Type B pancreatic cell (in vitro differentiated cells): ENCODE results near the gene PTPRK. TPM values are rescaled to one million over a fixed set of nuclear protein-coding genes. Genes with fewer than 3 reads are reported as not detected.

Experiments
- DNase-seq: peaks from one replicate; pipeline ENCODE4 v3.0.0; 2021; ENCODE audit warnings: mixed read lengths; ENCODE audit not compliant: unreplicated experiment; ENCODE audit errors: extremely low spot score
- H3K27ac Mint-ChIP-seq: 2 replicates; pipeline ENCODE4 v1.8.0; 2021; ENCODE audit warnings: mild to moderate bottlenecking, mixed read lengths
- H3K27me3 Mint-ChIP-seq: 2 replicates; pipeline ENCODE4 v1.8.0; 2021; ENCODE audit warnings: mixed read lengths
- H3K36me3 Mint-ChIP-seq: 2 replicates; pipeline ENCODE4 v1.8.0; 2021; ENCODE audit warnings: mixed read lengths
- H3K4me1 Mint-ChIP-seq: one replicate; pipeline ENCODE4 v1.8.0; 2021; ENCODE audit warnings: mixed read lengths; ENCODE audit not compliant: unreplicated experiment
- H3K4me3 Mint-ChIP-seq: 2 replicates; pipeline ENCODE4 v1.8.0; 2021; ENCODE audit warnings: mild to moderate bottlenecking, mixed read lengths
- H3K9me3 Mint-ChIP-seq: 2 replicates; pipeline ENCODE4 v1.8.0; 2021; ENCODE audit warnings: mixed read lengths
- CTCF ChIP-seq: fragments of 200-600 bp; sonication (generic); conservative IDR thresholded peaks from 2 replicates; pipeline ENCODE4 v1.5.0; 2021; ENCODE audit warnings: antibody characterized with exemption, mild to moderate bottlenecking
- total RNA-seq: library from RNA; stranded (reverse); gene quantifications from 2 replicates; pipeline ENCODE4 v1.2.1, GENCODE V29; 2021; ENCODE audit warnings: low replicate concordance

The PTPRK gene
- total RNA-seq, 1 donor from 2014 or later: 63.4 TPM

GRCh38 chr6:128350416-128351254 lies 169.8 kb downstream of the PTPRK start:
- Mint-ChIP-seq H3K9me3 (peaks cover 4% of the 10 kb centered on the region), H3K27ac (peak overlapping the region; percentile 6), H3K4me3 (no peak overlapping the region)

GRCh38 chr6:128347123-128347522 lies 173.3 kb downstream of the PTPRK start:
- H3K4me3 Mint-ChIP-seq: no peak overlapping the region
- H3K36me3 Mint-ChIP-seq: no peaks in the 10 kb centered on the region
- no peak for TF ChIP-seq CTCF
- H3K9me3 Mint-ChIP-seq: no peaks in the 10 kb centered on the region
- no peak overlapping the region for H3K27ac Mint-ChIP-seq
- H3K4me1 Mint-ChIP-seq: peaks cover 24% of the 10 kb centered on the region
- DNase-seq: no peak
- H3K27me3 Mint-ChIP-seq: no peaks in the 10 kb centered on the region

More at GRCh38 chr6:128350416-128351254, 169.8 kb downstream of the PTPRK start:
- no peaks in the 10 kb centered on the region for H3K27me3 Mint-ChIP-seq
- TF ChIP-seq CTCF: no peak
- H3K4me1 Mint-ChIP-seq: peaks cover 29% of the 10 kb centered on the region
- H3K36me3 Mint-ChIP-seq: no peaks in the 10 kb centered on the region
- no peak for DNase-seq

GRCh38 chr6:128346569-128346968 lies 173.8 kb downstream of the PTPRK start:
- no peaks in the 10 kb centered on the region for H3K36me3 Mint-ChIP-seq
- H3K27ac Mint-ChIP-seq: no peak overlapping the region
- DNase-seq: no peak
- H3K4me3 Mint-ChIP-seq: no peak overlapping the region
- no peak for TF ChIP-seq CTCF
- H3K27me3 Mint-ChIP-seq: no peaks in the 10 kb centered on the region
- H3K4me1 Mint-ChIP-seq: peaks cover 24% of the 10 kb centered on the region
- no peaks in the 10 kb centered on the region for H3K9me3 Mint-ChIP-seq

- Mint-ChIP-seq H3K27me3 (no peaks in the 10 kb centered on the region), H3K9me3 (no peaks in the 10 kb centered on the region), H3K27ac (no peak overlapping the region), H3K36me3 (no peaks in the 10 kb centered on the region), H3K4me3 (no peak overlapping the region), H3K4me1 (peaks cover 16% of the 10 kb centered on the region)
- no peak for DNase-seq
- TF ChIP-seq CTCF: no peak
Measured at GRCh38 chr6:128345278-128345677, 175.1 kb downstream of the PTPRK start.

- H3K27me3 Mint-ChIP-seq: no peaks in the 10 kb centered on the region
- no peaks in the 10 kb centered on the region for H3K9me3 Mint-ChIP-seq
- H3K4me1 Mint-ChIP-seq: peaks cover 22% of the 10 kb centered on the region
- H3K36me3 Mint-ChIP-seq: no peaks in the 10 kb centered on the region
- DNase-seq: no peak
- H3K4me3 Mint-ChIP-seq: no peak overlapping the region
- TF ChIP-seq CTCF: no peak
- H3K27ac Mint-ChIP-seq: no peak overlapping the region
Measured at GRCh38 chr6:128343706-128344105, 176.7 kb downstream of the PTPRK start.
